Measurements from ENCODE around the gene TMEM225. TPM values are rescaled to one million over a fixed set of nuclear protein-coding genes. Genes with fewer than 3 reads are reported as not detected.
"Not testable (repeated sequence)": the region's sequence is repeated elsewhere in the genome, so short reads cannot be mapped to it uniquely, and the experiment has no call there.

Gene TMEM225
- total and polyA plus RNA-seq, 8 donors: not detected

DNA sequence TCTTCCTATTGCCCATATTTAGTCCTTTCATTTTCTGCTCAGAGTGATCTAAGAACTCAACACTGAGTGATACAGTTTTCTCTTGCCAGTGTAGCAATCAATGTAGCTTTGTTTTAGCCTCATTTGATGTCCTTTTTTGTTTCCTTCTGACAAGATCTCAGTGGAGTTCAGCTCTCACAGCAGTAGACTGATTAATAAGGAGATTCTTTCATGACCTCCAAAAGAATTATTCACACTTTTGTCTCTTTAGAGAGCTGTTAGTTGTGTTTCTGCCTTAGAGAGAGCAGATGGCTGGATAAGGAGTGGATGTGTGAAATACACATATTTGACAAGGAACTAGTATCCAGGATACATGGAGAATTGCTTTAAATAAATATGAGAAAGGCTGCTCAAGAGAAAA is 6.6 kb upstream of the TMEM225 start:
- no peak overlapping the region for H3K4me3 ChIP-seq
- H3K36me3 ChIP-seq: no peaks in the 10 kb centered on the region
- intact Hi-C loops (cut with DNase I; ENCODE audit: low total_unique reads): no loop called here
- H3K4me1 ChIP-seq: no peaks in the 10 kb centered on the region
- H3K27ac ChIP-seq: no peak overlapping the region
- no peaks in the 10 kb centered on the region for H3K27me3 ChIP-seq
- no peaks in the 10 kb centered on the region for H3K9me3 ChIP-seq
- DNase-seq: no peak
- TF ChIP-seq POLR2A (IDR thresholded peaks at IDR 0.05) (no peak), EP300 (IDR thresholded peaks at IDR 0.05) (no peak), POLR2AphosphoS5 (IDR thresholded peaks at IDR 0.05) (no peak)
- TF ChIP-seq, protein P1, sequence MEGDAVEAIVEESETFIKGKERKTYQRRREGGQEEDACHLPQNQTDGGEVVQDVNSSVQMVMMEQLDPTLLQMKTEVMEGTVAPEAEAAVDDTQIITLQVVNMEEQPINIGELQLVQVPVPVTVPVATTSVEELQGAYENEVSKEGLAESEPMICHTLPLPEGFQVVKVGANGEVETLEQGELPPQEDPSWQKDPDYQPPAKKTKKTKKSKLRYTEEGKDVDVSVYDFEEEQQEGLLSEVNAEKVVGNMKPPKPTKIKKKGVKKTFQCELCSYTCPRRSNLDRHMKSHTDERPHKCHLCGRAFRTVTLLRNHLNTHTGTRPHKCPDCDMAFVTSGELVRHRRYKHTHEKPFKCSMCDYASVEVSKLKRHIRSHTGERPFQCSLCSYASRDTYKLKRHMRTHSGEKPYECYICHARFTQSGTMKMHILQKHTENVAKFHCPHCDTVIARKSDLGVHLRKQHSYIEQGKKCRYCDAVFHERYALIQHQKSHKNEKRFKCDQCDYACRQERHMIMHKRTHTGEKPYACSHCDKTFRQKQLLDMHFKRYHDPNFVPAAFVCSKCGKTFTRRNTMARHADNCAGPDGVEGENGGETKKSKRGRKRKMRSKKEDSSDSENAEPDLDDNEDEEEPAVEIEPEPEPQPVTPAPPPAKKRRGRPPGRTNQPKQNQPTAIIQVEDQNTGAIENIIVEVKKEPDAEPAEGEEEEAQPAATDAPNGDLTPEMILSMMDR (IDR thresholded peaks at IDR 0.05): no peak

DNA sequence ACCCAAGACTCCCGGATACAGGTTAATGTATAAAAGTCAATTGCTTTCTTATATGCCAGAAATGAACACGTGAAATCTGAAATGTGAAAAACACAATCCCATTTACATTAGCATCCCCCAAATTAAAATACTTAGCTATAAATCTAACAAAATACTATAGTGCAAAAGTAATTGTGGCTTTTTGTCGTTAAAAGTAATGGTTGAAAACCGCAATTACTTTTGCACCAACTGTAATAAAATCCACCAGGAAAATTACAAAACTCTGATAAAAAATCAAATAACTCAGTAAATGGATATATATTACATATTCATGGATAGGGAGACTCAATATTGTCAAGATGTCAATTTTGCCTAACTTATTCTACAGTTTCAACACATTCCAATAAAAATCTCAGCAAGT is 4.6 kb downstream of the TMEM225 start:
- TF ChIP-seq POLR2AphosphoS5 (IDR thresholded peaks at IDR 0.05): no peak
- TF ChIP-seq, protein P1 (IDR thresholded peaks at IDR 0.05): no peak
- no peak for DNase-seq
- intact Hi-C loops (cut with DNase I; ENCODE audit: low total_unique reads): no loop called here
- Histone ChIP-seq H3K27me3 (no peaks in the 10 kb centered on the region), H3K36me3 (no peaks in the 10 kb centered on the region), H3K27ac (no peak overlapping the region), H3K4me1 (no peaks in the 10 kb centered on the region), H3K4me3 (no peak overlapping the region), H3K9me3 (peaks cover 0 to 2% (median 1%) of the 10 kb centered on the region in 4 donors)
- WGBS, 5 donors: 89 to 94% (median 92%) methylated on average over 4 of the region's 4 CpGs

DNA sequence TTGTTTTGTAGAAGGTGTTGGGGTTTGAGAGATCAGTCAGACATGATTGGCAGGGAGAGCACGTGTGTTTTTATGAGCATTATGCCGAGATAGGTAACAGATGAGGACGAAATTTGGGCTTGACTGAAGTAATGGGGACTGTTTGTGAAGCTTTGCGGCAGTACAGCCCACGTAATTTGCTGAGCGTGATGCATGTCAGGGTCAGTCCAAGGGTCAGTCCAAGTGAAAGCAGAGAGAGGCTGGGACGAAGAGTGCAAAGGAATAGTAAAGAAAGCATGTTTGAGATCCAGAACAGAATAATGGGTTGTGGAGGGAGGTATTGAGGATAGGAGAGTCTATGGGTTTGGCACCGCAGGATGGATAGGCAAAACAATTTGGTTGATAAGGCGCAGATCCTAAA is 17.7 kb downstream of the TMEM225 start:
- DNase-seq; H3K27me3 ChIP-seq; intact Hi-C loops (cut with DNase I; ENCODE audit: low total_unique reads); H3K36me3 ChIP-seq; H3K4me3 ChIP-seq; H3K9me3 ChIP-seq; H3K27ac ChIP-seq; H3K4me1 ChIP-seq: not testable (repeated sequence)
- 60 to 71% (median 68%) methylated on average over 9 of the region's 9 CpGs for whole genome bisulfite sequencing, 5 donors

DNA sequence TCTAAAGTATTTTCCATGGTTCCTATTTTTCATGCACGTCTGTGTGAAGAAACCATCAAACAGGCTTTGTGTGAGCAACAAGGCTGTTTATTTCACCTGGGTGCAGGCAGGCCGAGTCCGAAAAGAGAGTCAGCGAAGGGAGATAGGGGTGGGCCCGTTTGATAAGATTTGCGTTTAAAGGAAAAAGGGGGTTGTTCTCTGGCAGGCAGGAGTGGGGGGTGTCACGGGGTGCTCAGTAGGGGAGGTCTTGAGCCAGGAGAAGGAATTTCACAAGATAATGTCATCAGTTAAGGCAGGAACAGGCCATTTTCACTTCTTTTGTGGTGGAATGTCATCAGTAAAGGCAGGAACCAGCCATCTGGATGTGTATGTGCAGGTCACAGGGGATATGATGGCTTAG is 20.2 kb downstream of the TMEM225 start:
- 22 to 40% (median 29%) methylated on average over 7 of the region's 7 CpGs for WGBS, 5 donors

DNA sequence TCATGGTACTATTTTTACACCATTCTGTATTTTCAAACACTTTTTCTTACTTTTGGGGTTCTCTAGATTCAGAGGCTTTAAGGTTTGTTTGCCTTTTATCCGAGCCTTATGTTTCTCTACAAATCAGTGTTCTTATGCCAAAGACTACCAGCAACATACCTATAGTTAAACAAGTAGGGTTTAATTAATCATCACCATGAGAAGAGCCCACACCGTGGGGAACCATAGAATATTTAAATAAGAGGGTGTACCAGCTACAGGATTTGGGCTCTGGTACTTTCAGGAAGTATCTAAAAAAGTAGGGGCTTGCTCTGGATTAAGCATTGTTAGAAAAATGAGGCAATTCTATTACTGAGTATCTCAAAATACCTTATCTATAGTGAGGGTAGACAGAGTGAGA is 25.7 kb downstream of the TMEM225 start:
- Histone ChIP-seq H3K4me3 (no peak overlapping the region), H3K36me3 (no peaks in the 10 kb centered on the region), H3K27ac (no peak overlapping the region), H3K27me3 (no peaks in the 10 kb centered on the region), H3K4me1 (no peaks in the 10 kb centered on the region), H3K9me3 (peaks cover 0 to 15% (median 3%) of the 10 kb centered on the region in 4 donors)
- intact Hi-C loops (cut with DNase I; ENCODE audit: low total_unique reads): no loop called here
- TF ChIP-seq, protein P1 (IDR thresholded peaks at IDR 0.05): no peak
- TF ChIP-seq EP300 (IDR thresholded peaks at IDR 0.05): no peak
- TF ChIP-seq POLR2A (IDR thresholded peaks at IDR 0.05): no peak
- TF ChIP-seq POLR2AphosphoS5 (IDR thresholded peaks at IDR 0.05): no peak
- 30 to 39% (median 34%) methylated on average over 2 of the region's 2 CpGs for WGBS, 5 donors
- DNase-seq: no peak

More for the DNA sequence above, 20.2 kb downstream of the TMEM225 start:
- intact Hi-C loops (cut with DNase I; ENCODE audit: low total_unique reads); H3K27ac ChIP-seq; H3K27me3 ChIP-seq; H3K36me3 ChIP-seq; H3K4me1 ChIP-seq; H3K4me3 ChIP-seq; H3K9me3 ChIP-seq; DNase-seq: not testable (repeated sequence)

DNA sequence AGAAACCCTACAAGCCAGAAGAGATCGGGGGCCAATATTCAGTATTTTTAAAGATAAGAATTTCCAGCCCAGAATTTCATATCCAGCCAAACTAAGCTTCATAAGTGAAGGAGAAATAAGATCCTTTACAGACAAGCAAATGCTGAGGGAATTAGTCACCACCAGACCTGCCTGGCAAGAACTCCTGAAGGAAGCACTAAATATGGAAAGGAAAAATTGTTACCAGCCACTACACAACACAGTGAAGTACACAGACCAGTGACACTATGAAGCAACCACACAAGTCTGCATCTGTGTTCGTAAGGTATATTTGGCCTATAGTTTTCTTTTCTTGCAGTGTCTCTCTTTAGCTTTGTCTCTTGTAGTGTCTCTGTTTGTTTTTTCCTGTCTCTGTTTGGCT is 29.0 kb downstream of the TMEM225 start:
- no peaks in the 10 kb centered on the region for H3K4me1 ChIP-seq
- no peaks in the 10 kb centered on the region for H3K36me3 ChIP-seq
- no peak for DNase-seq
- no peak overlapping the region for H3K4me3 ChIP-seq
- WGBS, 5 donors: 81 to 91% (median 88%) methylated on average over 2 of the region's 2 CpGs
- H3K27ac ChIP-seq: no peak overlapping the region
- H3K9me3 ChIP-seq: peaks cover 0 to 25% (median 5%) of the 10 kb centered on the region in 4 donors
- H3K27me3 ChIP-seq: peaks cover 0 to 3% (median 0%) of the 10 kb centered on the region in 3 donors
- intact Hi-C loops (cut with DNase I; ENCODE audit: low total_unique reads): no loop called here
- TF ChIP-seq POLR2AphosphoS5 (IDR thresholded peaks at IDR 0.05): no peak
- TF ChIP-seq, protein P1 (IDR thresholded peaks at IDR 0.05): no peak
- TF ChIP-seq EP300 (IDR thresholded peaks at IDR 0.05): no peak
- TF ChIP-seq POLR2A (IDR thresholded peaks at IDR 0.05): no peak

Data from stomach (tissue), 9 donors.